ENCODE data around the gene SGSM1. TPM values are rescaled to one million over a fixed set of nuclear protein-coding genes. Genes with fewer than 3 reads are reported as not detected.

The SGSM1 gene
- polyA plus RNA-seq, 3 donors: not detected

DNA sequence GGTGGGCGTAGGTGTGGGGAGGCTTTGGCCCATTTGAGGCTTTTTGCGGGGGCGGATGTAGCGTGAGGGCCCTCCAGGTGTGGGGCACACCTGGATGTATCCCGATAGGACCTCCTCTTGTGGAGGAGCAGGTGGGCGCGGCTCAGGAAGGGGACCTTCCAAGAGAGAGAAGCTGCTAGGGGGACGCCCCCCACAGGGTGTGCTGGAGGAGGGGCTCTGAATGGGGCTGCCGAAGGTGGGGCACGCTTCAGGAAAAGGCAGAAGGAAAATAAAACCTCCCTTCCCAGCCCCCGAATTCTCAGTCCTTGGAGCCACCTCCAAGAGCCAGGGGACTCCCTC is 621 bp downstream of the SGSM1 start:
- Histone ChIP-seq H3K4me3 (replicated peaks in 1 of 3; ENCODE audit: low read depth in 2 of 3, low read length in 3 of 3) (peak overlapping the region in 1 of 3 experiments; percentile 69), H3K36me3 (replicated peaks in 1 of 2; ENCODE audit: control insufficient read depth in 1 of 2, insufficient read depth in 2 of 2, low read length in 2 of 2) (no peaks in the 10 kb centered on the region), H3K27ac (ENCODE audit: low read depth in 1 of 2, low read length in 2 of 2) (no peak overlapping the region), H3K4me1 (ENCODE audit: control insufficient read depth in 1 of 2, insufficient read depth in 2 of 2, low read length in 2 of 2) (peaks cover 4 to 10% of the 10 kb centered on the region in 2 donors), H3K4me2 (replicated peaks; ENCODE audit: extremely low read depth, low read length, poor library complexity, severe bottlenecking) (peak overlapping the region; percentile 75), H4K20me1 (ENCODE audit: insufficient read depth, low read length) (no peaks in the 10 kb centered on the region), H3K9me3 (replicated peaks in 1 of 2; ENCODE audit: control insufficient read depth in 1 of 2, insufficient read depth in 1 of 2, low read length in 2 of 2) (no peaks in the 10 kb centered on the region), H3K27me3 (ENCODE audit: control insufficient read depth in 2 of 2, insufficient read depth in 2 of 2, low read length in 2 of 2) (peaks cover 0 to 27% of the 10 kb centered on the region in 2 donors), H3K9ac (ENCODE audit: insufficient read depth, low read length, poor library complexity, severe bottlenecking) (peak overlapping the region; percentile 46), H2AFZ (ENCODE audit: insufficient read depth, low read depth, low read length, poor library complexity, severe bottlenecking) (peak overlapping the region; percentile 81), H3K79me2 (ENCODE audit: insufficient read depth, low read length) (no peaks in the 10 kb centered on the region)
- Mint-ChIP-seq H3K27ac (no peak overlapping the region), H3K27me3 (ENCODE audit: low read depth in 3 of 3) (peaks cover 25 to 41% (median 33%) of the 10 kb centered on the region in 3 donors), H3K36me3 (no peaks in the 10 kb centered on the region), H3K4me3 (peak overlapping the region; percentile 37 to 68), H3K4me1 (peaks cover 5% of the 10 kb centered on the region), H3K9me3 (peaks cover 0 to 5% (median 2%) of the 10 kb centered on the region in 7 donors)
- 37% methylated on average over 4 of the region's 11 CpGs for WGBS (ENCODE audit: insufficient coverage)
- DNase-seq: no peak
- intact Hi-C loops (cut with micrococcal nuclease): no loop called here
- TF ChIP-seq CTCF (IDR thresholded peaks at IDR 0.05): no peak

- Histone ChIP-seq H3K4me2 (replicated peaks; ENCODE audit: extremely low read depth, low read length, poor library complexity, severe bottlenecking) (no peak overlapping the region), H3K4me1 (ENCODE audit: control insufficient read depth in 1 of 2, insufficient read depth in 2 of 2, low read length in 2 of 2) (peaks cover 4 to 10% of the 10 kb centered on the region in 2 donors), H2AFZ (ENCODE audit: insufficient read depth, low read depth, low read length, poor library complexity, severe bottlenecking) (no peak overlapping the region), H4K20me1 (ENCODE audit: insufficient read depth, low read length) (no peaks in the 10 kb centered on the region), H3K27me3 (ENCODE audit: control insufficient read depth in 2 of 2, insufficient read depth in 2 of 2, low read length in 2 of 2) (peaks cover 0 to 27% of the 10 kb centered on the region in 2 donors), H3K27ac (ENCODE audit: low read depth in 1 of 2, low read length in 2 of 2) (no peak overlapping the region), H3K4me3 (replicated peaks in 1 of 3; ENCODE audit: low read depth in 2 of 3, low read length in 3 of 3) (no peak overlapping the region), H3K36me3 (replicated peaks in 1 of 2; ENCODE audit: control insufficient read depth in 1 of 2, insufficient read depth in 2 of 2, low read length in 2 of 2) (no peaks in the 10 kb centered on the region), H3K9ac (ENCODE audit: insufficient read depth, low read length, poor library complexity, severe bottlenecking) (no peak overlapping the region), H3K9me3 (replicated peaks in 1 of 2; ENCODE audit: control insufficient read depth in 1 of 2, insufficient read depth in 1 of 2, low read length in 2 of 2) (no peaks in the 10 kb centered on the region), H3K79me2 (ENCODE audit: insufficient read depth, low read length) (no peaks in the 10 kb centered on the region)
- no peak overlapping the region for H3K27ac Mint-ChIP-seq
- peak overlapping the region in 1 of 2 donors; percentile 11 for H3K4me3 Mint-ChIP-seq
- H3K4me1 Mint-ChIP-seq: peaks cover 5% of the 10 kb centered on the region
- intact Hi-C loops (cut with micrococcal nuclease): no loop called here
- 89% methylated on average over 6 of the region's 11 CpGs for WGBS (ENCODE audit: insufficient coverage)
- peaks cover 0 to 5% (median 2%) of the 10 kb centered on the region in 7 donors for H3K9me3 Mint-ChIP-seq
- DNase-seq: no peak
- peaks cover 25 to 41% (median 34%) of the 10 kb centered on the region in 3 donors for H3K27me3 Mint-ChIP-seq (ENCODE audit: low read depth in 3 of 3)
- no peaks in the 10 kb centered on the region for H3K36me3 Mint-ChIP-seq
- TF ChIP-seq CTCF (IDR thresholded peaks at IDR 0.05): no peak
These were observed 1.4 kb downstream of the SGSM1 start for GRCh38 chr22:24807284-24807950.

Data from CD14-positive monocyte (primary cell).